D721Med (cell line): Measurements from ENCODE around the gene P2RY6.

Experiments used
- DNase-seq: peaks from one replicate; pipeline ENCODE4 v3.0.0; 2011; ENCODE audit warnings: low spot score; ENCODE audit not compliant: insufficient read length
- FAIRE-seq: peaks from 2 replicates; lab custom pipeline; 2011; peaks lifted over from hg19 to GRCh38; lab: Jason Lieb, UNC
- TF ChIP-seq, protein P1 (sequence below): IDR thresholded peaks from 2 replicates; pipeline ENCODE4 v1.5.1; 2012; ENCODE audit warnings: mild to moderate bottlenecking, control low read depth; ENCODE audit not compliant: insufficient read depth; ENCODE audit errors: missing control alignments

The P2RY6 gene

GRCh38 chr11:73326929-73327811 is 55.0 kb downstream of the P2RY6 start:
- FAIRE-seq (no peak), DNase-seq (no peak)
- TF ChIP-seq, protein P1, sequence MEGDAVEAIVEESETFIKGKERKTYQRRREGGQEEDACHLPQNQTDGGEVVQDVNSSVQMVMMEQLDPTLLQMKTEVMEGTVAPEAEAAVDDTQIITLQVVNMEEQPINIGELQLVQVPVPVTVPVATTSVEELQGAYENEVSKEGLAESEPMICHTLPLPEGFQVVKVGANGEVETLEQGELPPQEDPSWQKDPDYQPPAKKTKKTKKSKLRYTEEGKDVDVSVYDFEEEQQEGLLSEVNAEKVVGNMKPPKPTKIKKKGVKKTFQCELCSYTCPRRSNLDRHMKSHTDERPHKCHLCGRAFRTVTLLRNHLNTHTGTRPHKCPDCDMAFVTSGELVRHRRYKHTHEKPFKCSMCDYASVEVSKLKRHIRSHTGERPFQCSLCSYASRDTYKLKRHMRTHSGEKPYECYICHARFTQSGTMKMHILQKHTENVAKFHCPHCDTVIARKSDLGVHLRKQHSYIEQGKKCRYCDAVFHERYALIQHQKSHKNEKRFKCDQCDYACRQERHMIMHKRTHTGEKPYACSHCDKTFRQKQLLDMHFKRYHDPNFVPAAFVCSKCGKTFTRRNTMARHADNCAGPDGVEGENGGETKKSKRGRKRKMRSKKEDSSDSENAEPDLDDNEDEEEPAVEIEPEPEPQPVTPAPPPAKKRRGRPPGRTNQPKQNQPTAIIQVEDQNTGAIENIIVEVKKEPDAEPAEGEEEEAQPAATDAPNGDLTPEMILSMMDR, result no peak

GRCh38 chr11:73327812-73328364 is 55.8 kb downstream of the P2RY6 start:
- DNase-seq (no peak), FAIRE-seq (no peak)
- TF ChIP-seq, protein P1, result no peak

- TF ChIP-seq, protein P1, result no peak
- DNase-seq (no peak), FAIRE-seq (no peak)
Measured at GRCh38 chr11:73330569-73331093, 58.5 kb downstream of the P2RY6 start.

DNA sequence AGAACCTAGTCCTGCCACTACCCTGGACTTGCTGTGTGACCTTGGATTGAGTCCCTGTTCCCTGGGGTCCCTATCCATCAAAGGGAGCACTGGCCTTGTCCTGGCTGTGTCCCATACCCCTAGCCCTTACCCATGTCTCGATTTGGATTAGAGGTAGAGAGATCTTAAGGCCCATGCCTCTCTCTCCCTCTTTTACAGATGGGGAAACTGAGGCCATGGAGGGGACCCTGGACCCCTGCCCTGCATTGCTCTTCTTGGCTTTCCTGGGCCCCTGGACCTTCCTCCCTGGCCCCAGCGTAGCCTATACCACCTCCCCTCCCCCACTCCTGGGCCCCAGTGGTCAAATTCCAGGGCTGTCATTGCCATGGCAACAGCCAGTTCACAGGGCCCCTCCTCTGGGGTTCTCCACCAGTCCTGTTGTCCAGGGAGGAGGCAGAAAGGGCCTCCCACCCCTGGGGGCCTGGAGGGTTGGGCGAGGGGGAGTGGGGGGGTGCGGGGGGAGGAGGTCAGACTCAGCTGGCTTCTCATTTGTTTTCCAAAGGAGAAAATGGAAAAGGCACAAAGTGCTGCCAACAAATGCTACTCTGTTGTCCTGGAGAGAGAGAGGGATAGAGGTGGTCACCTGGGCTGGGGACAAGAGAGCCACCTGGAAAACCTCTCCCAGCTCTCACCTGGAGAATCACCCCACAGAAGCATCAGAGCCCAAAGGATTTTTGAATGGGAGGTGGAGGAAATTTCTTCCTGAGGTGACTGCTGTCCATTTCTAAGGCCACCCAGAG is 59.2 kb downstream of the P2RY6 start:
- DNase-seq (no peak), FAIRE-seq (no peak)
- TF ChIP-seq, protein P1, result no peak

DNA sequence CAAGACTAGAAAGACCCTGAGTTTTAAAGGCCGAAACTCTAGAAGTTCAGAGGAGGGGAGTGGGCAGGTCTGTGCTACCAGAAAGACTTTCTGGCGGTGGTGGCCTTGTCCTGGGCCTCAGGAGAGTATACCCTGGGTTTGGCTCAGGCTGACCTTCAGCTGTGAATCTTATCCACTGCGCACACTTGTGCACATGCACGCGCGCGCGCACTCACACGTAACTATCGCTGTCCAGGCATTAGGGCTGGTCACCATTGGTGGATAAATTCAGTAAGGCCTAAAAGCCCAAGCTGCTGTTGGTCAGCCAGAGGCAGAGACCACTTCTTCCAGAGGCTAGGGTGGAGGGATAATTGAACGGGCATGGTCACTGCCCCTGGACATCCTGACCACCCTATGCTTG is 61.0 kb downstream of the P2RY6 start:
- TF ChIP-seq, protein P1, result no peak
- no peak for FAIRE-seq

GRCh38 chr11:73333640-73334383 is 61.7 kb downstream of the P2RY6 start:
- TF ChIP-seq, protein P1, result no peak

More for the DNA sequence above, 61.0 kb downstream of the P2RY6 start:
- DNase-seq, result no peak

More at GRCh38 chr11:73333640-73334383, 61.7 kb downstream of the P2RY6 start:
- DNase-seq (no peak), FAIRE-seq (no peak)
